HUES6 (cell line): ENCODE measurements around the gene GATC.

ENCODE experiments used
- H3K27ac ChIP-seq: 2 replicates; pipeline ENCODE4 v1.7.0; 2013; ENCODE audit warnings: low read depth, mild to moderate bottlenecking, low read length, inconsistent platforms
- H3K27me3 ChIP-seq: 2 replicates; pipeline ENCODE4 v1.6.1; 2013; ENCODE audit warnings: low read length; ENCODE audit not compliant: control insufficient read depth, insufficient read depth
- H3K36me3 ChIP-seq: 2 replicates; pipeline ENCODE4 v1.6.1; 2013; ENCODE audit warnings: low read length; ENCODE audit not compliant: control insufficient read depth, insufficient read depth
- H3K4me1 ChIP-seq: 2 replicates; pipeline ENCODE4 v1.6.1; 2013; ENCODE audit warnings: low read length; ENCODE audit not compliant: control insufficient read depth, insufficient read depth
- H3K4me3 ChIP-seq: 2 replicates; pipeline ENCODE4 v1.5.1; 2013; ENCODE audit warnings: low read depth, low read length
- H3K9ac ChIP-seq: one replicate; pipeline ENCODE4 v1.6.1; 2013; ENCODE audit warnings: mild to moderate bottlenecking, low read length
- H3K9me3 ChIP-seq: 2 replicates; pipeline ENCODE4 v1.6.1; 2013; ENCODE audit warnings: low read depth, low read length; ENCODE audit not compliant: control insufficient read depth, insufficient read depth

The GATC gene

DNA sequence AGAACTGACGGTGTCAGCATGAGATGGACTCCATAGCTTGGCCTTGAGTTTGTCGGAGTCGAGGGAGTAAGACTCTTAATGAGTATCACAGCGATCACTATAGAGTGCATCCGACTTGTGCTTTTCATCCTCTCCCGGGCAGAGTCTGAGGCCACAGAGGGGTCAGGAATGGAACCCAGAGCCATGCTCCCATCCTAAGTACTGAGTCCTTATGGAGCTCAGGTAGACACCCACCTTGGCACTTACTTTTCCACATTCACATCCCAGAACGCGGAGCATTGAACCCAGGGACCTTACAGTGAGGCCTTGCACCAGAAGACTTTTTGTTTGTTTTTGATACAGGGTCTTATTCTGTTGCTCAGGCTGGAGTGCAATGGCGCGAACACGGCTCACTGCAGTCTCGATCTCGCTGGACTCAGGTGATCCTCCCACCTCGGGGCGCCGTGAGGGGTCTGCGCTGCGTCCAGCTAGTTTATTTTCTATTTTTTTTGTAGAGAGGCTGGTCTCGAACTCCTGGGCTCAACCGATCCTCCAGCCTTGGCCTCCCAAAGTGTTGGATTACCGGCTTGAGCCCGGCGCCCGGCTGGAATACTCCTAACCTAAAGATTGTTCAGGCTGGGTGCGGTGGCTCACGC lies 24.0 kb downstream of the GATC start:
- peak overlapping the region; percentile 27; the same call in 1 of the 2 replicates for H3K27ac ChIP-seq
- H3K4me3 ChIP-seq, result peak overlapping the region; percentile 94
- H3K27me3 ChIP-seq, result no peaks in the 10 kb centered on the region
- H3K9ac ChIP-seq, result peak overlapping the region; percentile 73
- H3K36me3 ChIP-seq, result peaks cover 22% of the 10 kb centered on the region
- peaks cover 4% of the 10 kb centered on the region; the same call in 1 of the 2 replicates for H3K4me1 ChIP-seq
- H3K9me3 ChIP-seq, result no peaks in the 10 kb centered on the region

DNA sequence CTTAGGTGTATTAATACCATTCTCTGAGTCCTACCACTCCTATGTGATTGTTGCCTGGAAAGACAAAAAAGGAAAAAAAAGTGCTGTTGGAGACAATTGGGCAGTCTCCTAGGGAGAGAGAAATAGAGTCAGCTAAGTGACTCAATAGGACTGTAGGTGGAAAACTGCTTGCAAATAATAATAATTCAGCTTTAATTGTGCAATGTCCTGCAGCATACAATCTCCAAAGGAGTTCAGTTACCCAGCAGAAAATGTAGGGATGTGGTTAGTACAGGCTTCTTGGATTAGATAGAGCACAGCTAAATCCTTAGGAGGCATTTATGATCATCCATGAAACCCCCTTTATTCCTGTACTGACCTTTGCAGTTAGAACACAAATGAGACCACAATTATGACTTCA lies 26.3 kb downstream of the GATC start:
- no peaks in the 10 kb centered on the region for H3K9me3 ChIP-seq
- H3K9ac ChIP-seq, result no peak overlapping the region
- H3K4me1 ChIP-seq, result no peaks in the 10 kb centered on the region
- H3K4me3 ChIP-seq, result no peak overlapping the region
- no peaks in the 10 kb centered on the region for H3K27me3 ChIP-seq
- H3K36me3 ChIP-seq, result peaks cover 2% of the 10 kb centered on the region
- H3K27ac ChIP-seq, result no peak overlapping the region

DNA sequence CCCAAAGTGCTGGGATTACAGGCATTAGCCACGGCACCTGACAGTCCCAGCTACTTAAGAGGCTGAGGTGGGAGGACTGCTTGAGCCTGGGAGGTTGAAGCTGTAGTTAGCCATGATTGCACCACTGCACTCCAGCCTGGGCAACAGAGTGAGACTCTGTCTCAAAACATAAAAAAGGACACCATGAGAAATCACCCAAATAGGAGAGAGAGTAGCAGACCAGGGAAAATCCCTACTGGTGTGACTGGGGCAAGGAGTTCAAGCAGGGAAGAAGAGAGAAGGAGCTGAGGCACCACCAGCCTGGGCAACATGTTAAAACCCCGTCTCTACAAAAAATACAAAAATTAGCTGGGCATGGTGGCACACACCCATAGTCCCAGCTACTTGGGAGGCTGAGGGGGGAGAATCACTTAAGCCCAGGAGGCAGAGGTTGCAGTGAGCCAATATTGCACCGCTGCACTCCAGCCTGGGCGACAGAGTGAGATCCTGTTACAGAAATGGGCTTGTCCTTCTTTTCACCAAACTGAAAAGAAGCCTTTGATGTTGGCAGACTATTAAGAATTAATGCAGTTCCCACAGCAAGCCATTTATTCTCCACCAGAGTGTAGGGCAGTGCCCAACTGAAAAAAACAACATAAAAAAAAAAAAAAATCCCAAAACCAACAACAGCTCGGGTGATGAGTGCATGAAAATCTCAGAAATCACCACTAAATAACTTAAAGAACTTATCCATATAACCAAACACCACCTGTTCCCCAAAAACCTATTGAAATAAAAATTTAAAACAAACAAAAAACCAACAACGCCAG lies 27.8 kb downstream of the GATC start:
- Histone ChIP-seq H3K9ac (no peak overlapping the region), H3K4me1 (no peaks in the 10 kb centered on the region), H3K36me3 (no peaks in the 10 kb centered on the region), H3K9me3 (no peaks in the 10 kb centered on the region), H3K27me3 (no peaks in the 10 kb centered on the region), H3K27ac (no peak overlapping the region), H3K4me3 (no peak overlapping the region)

GRCh38 chr12:120474616-120474960 lies 28.3 kb downstream of the GATC start:
- H3K27me3 ChIP-seq, result no peaks in the 10 kb centered on the region
- no peak overlapping the region for H3K4me3 ChIP-seq
- no peak overlapping the region for H3K27ac ChIP-seq
- H3K36me3 ChIP-seq, result no peaks in the 10 kb centered on the region
- no peaks in the 10 kb centered on the region for H3K9me3 ChIP-seq
- H3K4me1 ChIP-seq, result no peaks in the 10 kb centered on the region
- no peak overlapping the region for H3K9ac ChIP-seq

GRCh38 chr12:120475643-120476042 lies 29.4 kb downstream of the GATC start:
- no peak overlapping the region for H3K4me3 ChIP-seq
- H3K9ac ChIP-seq, result no peak overlapping the region
- no peaks in the 10 kb centered on the region for H3K36me3 ChIP-seq
- H3K27ac ChIP-seq, result no peak overlapping the region
- no peaks in the 10 kb centered on the region for H3K9me3 ChIP-seq
- H3K27me3 ChIP-seq, result no peaks in the 10 kb centered on the region
- no peaks in the 10 kb centered on the region for H3K4me1 ChIP-seq

GRCh38 chr12:120479458-120479857 lies 33.2 kb downstream of the GATC start:
- Histone ChIP-seq H3K36me3 (no peaks in the 10 kb centered on the region), H3K4me3 (no peak overlapping the region), H3K9me3 (no peaks in the 10 kb centered on the region), H3K9ac (no peak overlapping the region), H3K27me3 (no peaks in the 10 kb centered on the region), H3K4me1 (no peaks in the 10 kb centered on the region), H3K27ac (no peak overlapping the region)

DNA sequence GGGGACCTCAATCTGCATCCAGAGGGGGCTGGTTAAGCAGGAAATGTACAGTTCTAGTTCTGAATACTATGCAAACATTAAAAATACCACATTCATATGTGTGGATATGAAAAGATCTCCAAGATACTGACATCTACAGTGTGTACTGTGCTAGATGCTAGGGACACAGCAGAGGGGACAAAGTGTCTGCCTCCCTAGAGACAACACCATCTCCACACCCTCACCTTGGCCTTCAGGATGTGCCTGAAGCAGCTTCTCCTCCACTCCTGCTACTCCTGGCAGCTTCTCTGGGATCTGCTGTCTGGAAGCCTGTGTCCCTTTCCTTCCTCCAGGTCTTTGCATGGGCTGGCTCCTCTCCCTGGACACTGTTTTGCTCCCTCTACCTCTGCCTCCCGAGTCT lies 34.0 kb downstream of the GATC start:
- Histone ChIP-seq H3K27ac (no peak overlapping the region), H3K4me3 (no peak overlapping the region), H3K36me3 (no peaks in the 10 kb centered on the region), H3K27me3 (no peaks in the 10 kb centered on the region), H3K9ac (no peak overlapping the region), H3K4me1 (no peaks in the 10 kb centered on the region), H3K9me3 (no peaks in the 10 kb centered on the region)

DNA sequence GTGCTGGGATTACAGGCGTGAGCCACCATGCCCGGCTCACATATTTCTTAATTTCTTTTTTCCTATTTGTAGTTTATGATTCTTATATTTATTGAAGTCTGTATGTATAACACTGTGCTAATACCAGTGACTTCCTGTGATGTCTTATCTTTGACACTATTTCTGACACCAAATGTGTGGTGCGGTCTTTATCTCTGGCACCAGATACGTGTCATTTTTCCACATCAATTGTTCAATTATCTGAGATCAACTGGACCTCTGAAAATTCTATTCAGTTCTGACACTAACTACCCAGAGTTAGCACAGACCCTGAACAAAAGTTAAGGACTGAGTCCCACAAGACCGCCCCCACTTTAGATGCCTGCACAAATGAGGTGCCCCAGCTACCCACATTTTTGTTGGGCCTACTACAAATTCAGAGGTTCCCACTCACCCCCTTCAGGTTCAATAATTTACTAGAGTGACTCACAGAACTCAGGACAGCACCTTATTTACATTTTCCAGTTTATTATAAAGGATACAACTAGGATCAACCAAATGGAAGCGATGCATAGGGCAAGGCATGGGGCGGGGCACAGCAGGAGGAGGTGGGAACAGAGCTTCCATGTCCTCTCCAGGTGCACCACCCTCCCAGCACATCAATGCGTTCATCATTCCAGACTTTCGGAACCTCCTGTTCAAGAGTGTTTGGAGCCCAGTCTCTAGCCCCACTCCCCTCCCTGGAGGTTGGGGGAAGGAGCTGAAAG lies 35.0 kb downstream of the GATC start:
- Histone ChIP-seq H3K9ac (no peak overlapping the region), H3K9me3 (no peaks in the 10 kb centered on the region), H3K36me3 (no peaks in the 10 kb centered on the region), H3K4me3 (no peak overlapping the region), H3K27me3 (no peaks in the 10 kb centered on the region), H3K4me1 (no peaks in the 10 kb centered on the region), H3K27ac (no peak overlapping the region)

GRCh38 chr12:120483621-120484020 lies 37.4 kb downstream of the GATC start:
- H3K4me3 ChIP-seq, result no peak overlapping the region
- H3K27me3 ChIP-seq, result no peaks in the 10 kb centered on the region
- H3K9me3 ChIP-seq, result peaks cover 2% of the 10 kb centered on the region; the same call in 1 of the 2 replicates
- no peaks in the 10 kb centered on the region for H3K4me1 ChIP-seq
- no peak overlapping the region for H3K9ac ChIP-seq
- no peaks in the 10 kb centered on the region for H3K36me3 ChIP-seq
- no peak overlapping the region for H3K27ac ChIP-seq

DNA sequence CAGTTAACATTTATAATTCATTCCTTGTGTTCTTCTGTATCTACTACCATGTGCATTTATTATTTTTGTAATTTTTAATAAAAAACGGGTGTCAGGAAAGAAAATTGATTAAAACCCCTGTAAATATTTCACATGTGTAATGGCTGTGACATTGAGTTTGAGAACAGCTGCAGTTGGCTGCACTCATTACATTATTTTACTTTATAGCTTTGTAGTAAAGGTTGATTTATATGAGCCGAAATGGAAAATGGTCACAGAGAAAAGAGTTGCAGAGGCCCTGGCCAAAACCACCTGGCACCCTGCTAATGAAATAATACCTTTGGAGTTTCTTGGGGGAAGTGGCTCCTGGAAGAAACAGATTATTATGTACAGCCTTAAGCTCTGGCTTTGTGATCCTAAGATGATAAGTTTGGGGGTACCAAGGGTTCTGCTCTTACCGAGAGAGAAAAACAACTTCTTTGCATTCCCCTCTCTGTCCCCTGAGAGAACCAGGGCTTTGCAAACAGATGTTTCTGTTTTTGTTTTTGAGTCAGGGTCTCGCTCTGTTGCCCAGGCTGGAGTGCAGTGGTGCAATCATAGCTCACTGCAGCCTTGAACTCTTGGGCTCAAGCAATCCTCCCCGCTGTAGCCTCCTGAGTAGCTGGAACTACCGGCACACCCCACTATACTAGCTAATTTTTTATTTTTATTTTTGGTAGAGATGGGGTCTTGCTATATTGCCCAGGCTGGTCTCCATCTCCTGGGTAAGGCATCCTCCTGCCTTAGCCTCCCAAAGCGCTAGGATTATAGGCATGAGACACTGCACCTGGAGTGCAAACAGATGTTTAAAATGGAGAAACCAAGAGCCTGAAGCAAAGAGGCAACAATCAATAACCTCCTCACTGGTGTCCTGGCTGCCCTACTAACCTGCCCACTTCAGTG lies 40.0 kb downstream of the GATC start:
- no peak overlapping the region for H3K9ac ChIP-seq
- no peaks in the 10 kb centered on the region; the same call in 1 of the 2 replicates for H3K4me1 ChIP-seq
- no peaks in the 10 kb centered on the region for H3K27me3 ChIP-seq
- peaks cover 2% of the 10 kb centered on the region; the same call in 1 of the 2 replicates for H3K9me3 ChIP-seq
- H3K36me3 ChIP-seq, result peaks cover 6% of the 10 kb centered on the region
- no peak overlapping the region for H3K4me3 ChIP-seq
- no peak overlapping the region for H3K27ac ChIP-seq
